Urinary bladder (tissue), 4 donors: ENCODE measurements around the gene HILPDA. TPM values are rescaled to one million over a fixed set of nuclear protein-coding genes. Genes with fewer than 3 reads are reported as not detected.

Source experiments
- DNase-seq: peaks from one replicate; pipeline ENCODE4 v3.0.0-alpha.2; 2015; ENCODE audit errors: extremely low spot score
- H3K27ac ChIP-seq: one replicate; pipeline ENCODE4 v1.5.1; 2013; ENCODE audit warnings: low read depth, mild to moderate bottlenecking, moderate library complexity
- H3K36me3 ChIP-seq: one replicate; pipeline ENCODE4 v1.6.1; 2013; ENCODE audit warnings: mild to moderate bottlenecking, moderate library complexity; ENCODE audit not compliant: insufficient read depth
- H3K4me1 ChIP-seq: one replicate; pipeline ENCODE4 v1.6.1; 2013; ENCODE audit warnings: mild to moderate bottlenecking, moderate library complexity; ENCODE audit not compliant: insufficient read depth
- H3K4me3 ChIP-seq: one replicate; pipeline ENCODE4 v1.5.1; 2013; ENCODE audit warnings: low read depth, low read length
- WGBS: extraction: QIAGEN DNeasy Blood & Tissue Kit; methylation state at CpG from one replicate; pipeline ENCODE4 v1.1.7; 2013; 5-methylcytosine and 5-hydroxymethylcytosine counted together
- polyA plus RNA-seq: library from polyadenylated mRNA; stranded (reverse); fragments of 200-250 nt; gene quantifications from one replicate; pipeline ENCODE4 v1.2.3, GENCODE V29; 2013
- total RNA-seq: library from RNA; depleted of rRNA; stranded (reverse); fragments of >200 nt; gene quantifications from one replicate; pipeline ENCODE4 v1.2.3, GENCODE V29; 2014
- donor health status: healthy with polysubstance abuse.
- donor health status: healthy.

HILPDA gene
- total and polyA plus RNA-seq, 2 donors, result 12.4 to 31.8 TPM

- 95% methylated on average over 1 of the region's 1 CpG for WGBS
- no peaks in the 10 kb centered on the region for H3K4me1 ChIP-seq
- no peak for DNase-seq
Observed at GRCh38 chr7:128421384-128421783, 34.3 kb upstream of the HILPDA start.

GRCh38 chr7:128422037-128422436, 33.6 kb upstream of the HILPDA start:
- H3K27ac ChIP-seq, result no peak overlapping the region
- no peaks in the 10 kb centered on the region for H3K36me3 ChIP-seq
- 84% methylated on average over 1 of the region's 1 CpG for WGBS
- DNase-seq, result no peak
- H3K4me1 ChIP-seq, result no peaks in the 10 kb centered on the region
- H3K4me3 ChIP-seq, result no peak overlapping the region

More at GRCh38 chr7:128421384-128421783, 34.3 kb upstream of the HILPDA start:
- Histone ChIP-seq H3K4me3 (no peak overlapping the region), H3K27ac (no peak overlapping the region), H3K36me3 (no peaks in the 10 kb centered on the region)

- no peaks in the 10 kb centered on the region for H3K4me1 ChIP-seq
- DNase-seq, result no peak
- 87% methylated on average over 3 of the region's 3 CpGs for WGBS
- no peak overlapping the region for H3K27ac ChIP-seq
- no peak overlapping the region for H3K4me3 ChIP-seq
- no peaks in the 10 kb centered on the region for H3K36me3 ChIP-seq
Observed at GRCh38 chr7:128422842-128423241, 32.8 kb upstream of the HILPDA start.

- DNase-seq, result no peak
- no peak overlapping the region for H3K27ac ChIP-seq
- 43% methylated on average over 1 of the region's 1 CpG for WGBS
- no peaks in the 10 kb centered on the region for H3K4me1 ChIP-seq
- H3K4me3 ChIP-seq, result no peak overlapping the region
- no peaks in the 10 kb centered on the region for H3K36me3 ChIP-seq
Observed at GRCh38 chr7:128424686-128425275, 30.9 kb upstream of the HILPDA start.

GRCh38 chr7:128425850-128426249, 29.8 kb upstream of the HILPDA start:
- no peaks in the 10 kb centered on the region for H3K4me1 ChIP-seq
- DNase-seq, result no peak
- no peak overlapping the region for H3K4me3 ChIP-seq
- 38% methylated on average over 4 of the region's 4 CpGs for WGBS
- no peak overlapping the region for H3K27ac ChIP-seq
- H3K36me3 ChIP-seq, result no peaks in the 10 kb centered on the region

- no peak for DNase-seq
- Histone ChIP-seq H3K36me3 (no peaks in the 10 kb centered on the region), H3K27ac (no peak overlapping the region), H3K4me3 (no peak overlapping the region), H3K4me1 (no peaks in the 10 kb centered on the region)
- 15% methylated on average over 7 of the region's 7 CpGs for WGBS
Observed at GRCh38 chr7:128427289-128427891, 28.3 kb upstream of the HILPDA start.

- H3K27ac ChIP-seq, result no peak overlapping the region
- no peak overlapping the region for H3K4me3 ChIP-seq
- WGBS, result 70% methylated on average over 3 of the region's 3 CpGs
- no peaks in the 10 kb centered on the region for H3K4me1 ChIP-seq
- H3K36me3 ChIP-seq, result no peaks in the 10 kb centered on the region
- DNase-seq, result no peak
Observed at GRCh38 chr7:128430207-128430606, 25.5 kb upstream of the HILPDA start.

GRCh38 chr7:128431221-128431620, 24.5 kb upstream of the HILPDA start:
- Histone ChIP-seq H3K4me1 (no peaks in the 10 kb centered on the region), H3K27ac (no peak overlapping the region), H3K36me3 (no peaks in the 10 kb centered on the region), H3K4me3 (no peak overlapping the region)
- 54% methylated on average over 6 of the region's 6 CpGs for WGBS
- DNase-seq, result no peak

- H3K4me3 ChIP-seq, result no peak overlapping the region
- no peaks in the 10 kb centered on the region for H3K36me3 ChIP-seq
- WGBS, result 75% methylated on average over 2 of the region's 2 CpGs
- no peak for DNase-seq
- H3K27ac ChIP-seq, result no peak overlapping the region
- H3K4me1 ChIP-seq, result no peaks in the 10 kb centered on the region
Observed at GRCh38 chr7:128431754-128432153, 23.9 kb upstream of the HILPDA start.

- Histone ChIP-seq H3K36me3 (no peaks in the 10 kb centered on the region), H3K4me1 (no peaks in the 10 kb centered on the region), H3K4me3 (no peak overlapping the region), H3K27ac (no peak overlapping the region)
- no peak for DNase-seq
- WGBS, result 61% methylated on average over 4 of the region's 4 CpGs
Observed at GRCh38 chr7:128434413-128435326, 21.0 kb upstream of the HILPDA start.

GRCh38 chr7:128435327-128435686, 20.4 kb upstream of the HILPDA start:
- no peak for DNase-seq

GRCh38 chr7:128437426-128438332, 18.0 kb upstream of the HILPDA start:
- H3K4me3 ChIP-seq, result no peak overlapping the region

More at GRCh38 chr7:128435327-128435686, 20.4 kb upstream of the HILPDA start:
- no peak overlapping the region for H3K27ac ChIP-seq
- no peaks in the 10 kb centered on the region for H3K36me3 ChIP-seq
- H3K4me1 ChIP-seq, result no peaks in the 10 kb centered on the region
- 42% methylated on average over 3 of the region's 3 CpGs for WGBS
- no peak overlapping the region for H3K4me3 ChIP-seq

GRCh38 chr7:128442356-128442755, 13.3 kb upstream of the HILPDA start:
- Histone ChIP-seq H3K4me3 (no peak overlapping the region), H3K36me3 (no peaks in the 10 kb centered on the region), H3K27ac (no peak overlapping the region), H3K4me1 (no peaks in the 10 kb centered on the region)
- no peak for DNase-seq
- 83% methylated on average over 3 of the region's 3 CpGs for WGBS

More at GRCh38 chr7:128437426-128438332, 18.0 kb upstream of the HILPDA start:
- H3K36me3 ChIP-seq, result no peaks in the 10 kb centered on the region
- no peaks in the 10 kb centered on the region for H3K4me1 ChIP-seq
- DNase-seq, result no peak
- 86% methylated on average over 8 of the region's 8 CpGs for WGBS
- H3K27ac ChIP-seq, result no peak overlapping the region
